ENCODE measurements around the gene ADGRF3. TPM values are rescaled to one million over a fixed set of nuclear protein-coding genes. Genes with fewer than 3 reads are reported as not detected.

Gene ADGRF3
- total RNA-seq, 4 donors from 2014 or later, result 0.21 to 0.27 TPM; not detected in 2

DNA sequence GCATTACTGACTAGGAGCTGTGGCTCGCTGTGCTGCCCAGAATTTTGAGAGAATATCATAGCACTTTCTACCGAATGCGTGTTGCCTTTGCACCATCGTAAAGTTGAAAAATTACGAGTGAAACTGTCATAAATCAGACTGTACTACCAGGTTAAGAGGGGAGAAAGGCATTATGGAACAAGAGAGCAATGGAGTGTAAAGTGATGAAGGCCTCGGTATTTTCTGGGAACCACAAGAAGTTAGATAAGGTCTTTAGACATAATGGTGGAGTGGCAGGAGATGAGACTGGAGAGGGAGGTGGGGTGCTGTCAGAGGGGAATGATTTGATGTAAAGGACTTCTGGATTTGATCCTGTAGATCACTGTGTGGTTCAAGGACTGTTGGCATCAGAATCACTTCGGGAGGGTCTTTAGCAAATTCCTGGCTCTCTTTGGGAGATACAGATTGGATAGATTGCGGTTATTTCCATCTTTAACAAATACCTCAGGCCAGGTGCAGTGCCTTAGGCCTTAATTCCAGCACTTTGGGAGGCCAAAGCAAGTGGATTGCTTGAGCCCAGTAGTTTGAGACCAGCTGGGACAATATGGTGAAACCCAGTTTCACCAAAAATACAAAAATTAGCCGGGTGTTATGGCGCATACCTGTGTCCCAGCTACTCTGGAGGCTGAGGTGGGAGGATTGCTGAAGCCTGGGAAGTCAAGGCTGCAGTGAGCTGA, 4.9 kb upstream of the ADGRF3 start:
- Histone ChIP-seq H3K27ac (no peak overlapping the region), H3K4me1 (peaks cover 5 to 7% of the 10 kb centered on the region in 2 donors), H3K9me3 (no peaks in the 10 kb centered on the region), H3K27me3 (no peaks in the 10 kb centered on the region), H3K36me3 (no peaks in the 10 kb centered on the region), H3K4me3 (no peak overlapping the region)
- DNase-seq, result no peak
- intact Hi-C loops (cut with DNase I; ENCODE audit: low total_unique reads), result no loop called here
- no peak for TF ChIP-seq POLR2A (IDR thresholded peaks at IDR 0.05)
- TF ChIP-seq, protein P1, sequence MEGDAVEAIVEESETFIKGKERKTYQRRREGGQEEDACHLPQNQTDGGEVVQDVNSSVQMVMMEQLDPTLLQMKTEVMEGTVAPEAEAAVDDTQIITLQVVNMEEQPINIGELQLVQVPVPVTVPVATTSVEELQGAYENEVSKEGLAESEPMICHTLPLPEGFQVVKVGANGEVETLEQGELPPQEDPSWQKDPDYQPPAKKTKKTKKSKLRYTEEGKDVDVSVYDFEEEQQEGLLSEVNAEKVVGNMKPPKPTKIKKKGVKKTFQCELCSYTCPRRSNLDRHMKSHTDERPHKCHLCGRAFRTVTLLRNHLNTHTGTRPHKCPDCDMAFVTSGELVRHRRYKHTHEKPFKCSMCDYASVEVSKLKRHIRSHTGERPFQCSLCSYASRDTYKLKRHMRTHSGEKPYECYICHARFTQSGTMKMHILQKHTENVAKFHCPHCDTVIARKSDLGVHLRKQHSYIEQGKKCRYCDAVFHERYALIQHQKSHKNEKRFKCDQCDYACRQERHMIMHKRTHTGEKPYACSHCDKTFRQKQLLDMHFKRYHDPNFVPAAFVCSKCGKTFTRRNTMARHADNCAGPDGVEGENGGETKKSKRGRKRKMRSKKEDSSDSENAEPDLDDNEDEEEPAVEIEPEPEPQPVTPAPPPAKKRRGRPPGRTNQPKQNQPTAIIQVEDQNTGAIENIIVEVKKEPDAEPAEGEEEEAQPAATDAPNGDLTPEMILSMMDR (IDR thresholded peaks at IDR 0.05), result no peak

DNA sequence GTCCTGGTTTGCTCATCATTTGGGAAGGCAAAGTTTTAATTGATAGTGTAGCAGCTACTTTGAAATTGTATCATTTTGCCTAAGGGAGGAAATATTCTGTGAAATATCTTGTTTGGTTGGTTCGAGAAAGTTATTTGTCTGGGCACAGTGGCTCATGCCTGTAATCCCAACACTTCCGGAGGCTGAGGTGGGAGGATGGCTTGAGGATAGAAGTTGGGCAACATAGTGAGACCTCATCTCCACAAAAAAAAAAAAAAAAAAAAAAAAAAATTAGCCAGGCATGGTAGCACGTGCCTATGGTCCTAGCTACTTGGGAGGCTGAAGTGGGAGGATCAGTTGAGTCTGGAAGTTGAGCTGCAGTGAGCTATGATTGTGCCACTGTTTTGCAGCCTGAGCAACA, 3.1 kb upstream of the ADGRF3 start:
- TF ChIP-seq, protein P1 (IDR thresholded peaks at IDR 0.05), result no peak
- no peak for TF ChIP-seq POLR2A (IDR thresholded peaks at IDR 0.05)
- intact Hi-C loops (cut with DNase I; ENCODE audit: low total_unique reads), result no loop called here
- DNase-seq, result no peak
- Histone ChIP-seq H3K4me1 (peaks cover 5 to 7% of the 10 kb centered on the region in 2 donors), H3K27me3 (no peaks in the 10 kb centered on the region), H3K36me3 (no peaks in the 10 kb centered on the region), H3K4me3 (no peak overlapping the region), H3K9me3 (no peaks in the 10 kb centered on the region), H3K27ac (no peak overlapping the region)

DNA sequence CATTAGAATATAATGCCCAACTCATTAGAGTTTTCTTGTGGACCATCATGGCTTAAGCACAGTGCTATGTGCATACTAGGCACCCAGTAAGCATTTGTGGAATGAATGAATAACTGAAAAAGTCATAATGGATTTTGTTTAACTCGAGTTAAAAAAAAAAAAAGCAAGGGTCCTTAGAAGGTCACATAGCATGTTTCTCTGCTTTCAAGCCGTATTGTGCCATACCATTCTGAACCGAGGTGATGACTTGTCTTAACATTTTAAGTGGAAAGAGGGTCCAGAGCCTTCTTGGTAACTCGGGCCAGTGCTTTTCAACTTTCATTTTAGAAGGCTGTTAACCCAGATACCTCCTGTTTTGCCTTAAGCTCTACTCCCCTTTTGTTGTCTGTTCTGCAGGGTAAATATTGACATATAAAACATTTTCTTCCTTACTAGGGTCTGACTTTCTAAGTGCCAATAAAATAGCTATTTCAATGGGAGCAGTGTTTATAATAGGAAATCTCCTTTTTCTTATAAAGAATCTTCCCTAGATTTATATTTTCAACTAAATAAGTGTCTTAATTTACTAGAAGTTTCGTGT, 787 bp upstream of the ADGRF3 start:
- no peaks in the 10 kb centered on the region for H3K36me3 ChIP-seq

DNA sequence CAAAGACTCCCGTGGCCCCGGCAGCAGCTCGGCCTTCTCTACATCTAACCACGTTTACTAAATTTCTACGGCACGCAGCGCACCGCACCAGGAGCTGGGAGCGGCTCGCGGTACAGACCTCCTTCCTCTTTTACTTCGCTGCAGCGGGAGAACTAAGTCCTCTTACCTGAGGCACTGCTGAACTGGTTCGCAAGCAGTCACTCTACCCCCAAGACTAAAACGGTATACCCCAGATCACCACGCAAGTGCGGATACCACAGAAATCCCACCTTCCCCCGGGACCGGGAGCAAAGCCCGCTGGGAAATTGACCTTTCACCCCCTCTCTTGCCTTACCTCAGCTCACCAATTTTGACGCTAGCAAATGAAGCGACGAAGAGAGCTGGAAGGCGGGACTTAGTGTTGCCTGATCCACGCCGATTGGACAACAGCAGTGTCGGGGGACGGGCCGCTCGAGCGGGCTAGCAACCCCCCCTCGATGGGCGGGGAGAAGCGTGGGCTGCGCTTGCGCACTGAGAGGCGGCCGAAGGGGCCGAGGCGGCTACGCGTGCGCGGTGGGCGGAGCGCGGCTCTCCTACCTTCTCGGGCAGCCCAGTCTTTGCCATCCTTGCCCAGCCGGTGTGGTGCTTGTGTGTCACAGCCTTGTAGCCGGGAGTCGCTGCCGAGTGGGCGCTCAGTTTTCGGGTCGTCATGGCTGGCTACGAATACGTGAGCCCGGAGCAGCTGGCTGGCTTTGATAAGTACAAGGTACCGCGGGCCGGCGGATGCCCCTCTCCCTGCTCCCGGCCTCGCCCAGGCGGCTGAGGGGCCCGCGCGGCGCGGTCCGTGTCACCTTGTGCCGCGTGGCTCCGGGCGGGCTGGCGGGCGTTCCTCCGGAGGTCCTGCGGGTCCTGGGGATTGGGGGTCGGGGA, 790 bp downstream of the ADGRF3 start, which contains the start of gene SELENOI:
SELENOI (plus strand) TSS at position 599 of the 909 bp plus-strand sequence; CDS start at position 689, 90 bp downstream.
- peak; percentile 73 to 91 for TF ChIP-seq POLR2A (IDR thresholded peaks at IDR 0.05)
- TF ChIP-seq, protein P1 (IDR thresholded peaks at IDR 0.05), result peak in 2 of 4 experiments; percentile 19 to 35
- Histone ChIP-seq H3K27me3 (no peaks in the 10 kb centered on the region), H3K9me3 (no peaks in the 10 kb centered on the region), H3K36me3 (no peaks in the 10 kb centered on the region), H3K27ac (peak within 1 kb of the TSS; percentile 91 to 96), H3K4me3 (peak within 1 kb of the TSS; percentile 80 to 96), H3K4me1 (peaks cover 7 to 9% of the 10 kb centered on the region in 2 donors)
- intact Hi-C loops (cut with DNase I; ENCODE audit: low total_unique reads), result no loop called here
- peak; percentile 99 to 100 for DNase-seq

More for the DNA sequence above, 787 bp upstream of the ADGRF3 start:
- Histone ChIP-seq H3K9me3 (no peaks in the 10 kb centered on the region), H3K4me3 (peak overlapping the region in 1 of 2 donors; percentile 80), H3K27ac (peak overlapping the region; percentile 90 to 96), H3K4me1 (peaks cover 7 to 9% of the 10 kb centered on the region in 2 donors), H3K27me3 (no peaks in the 10 kb centered on the region)
- no peak for DNase-seq
- no peak for TF ChIP-seq POLR2A (IDR thresholded peaks at IDR 0.05)
- TF ChIP-seq, protein P1 (IDR thresholded peaks at IDR 0.05), result no peak
- intact Hi-C loops (cut with DNase I; ENCODE audit: low total_unique reads), result no loop called here

Measured in uterus (tissue), 4 donors.